22Rv1 (cell line): ENCODE results near the gene FXYD6.

Experiments
- H3K27ac ChIP-seq: fragments of 450-650 bp; 2 replicates; pipeline ENCODE4 v1.5.1; 2017
- ZFX ChIP-seq: fragments of 450-650 bp; IDR thresholded peaks from 2 replicates; pipeline ENCODE4 v1.6.1; 2017; ENCODE audit warnings: antibody characterized with exemption, borderline replicate concordance
- TF ChIP-seq, protein P1 (sequence below): fragments of 450-650 bp; IDR thresholded peaks from 2 replicates; pipeline ENCODE4 v1.5.1; 2017; ENCODE audit warnings: mild to moderate bottlenecking

FXYD6 gene

DNA sequence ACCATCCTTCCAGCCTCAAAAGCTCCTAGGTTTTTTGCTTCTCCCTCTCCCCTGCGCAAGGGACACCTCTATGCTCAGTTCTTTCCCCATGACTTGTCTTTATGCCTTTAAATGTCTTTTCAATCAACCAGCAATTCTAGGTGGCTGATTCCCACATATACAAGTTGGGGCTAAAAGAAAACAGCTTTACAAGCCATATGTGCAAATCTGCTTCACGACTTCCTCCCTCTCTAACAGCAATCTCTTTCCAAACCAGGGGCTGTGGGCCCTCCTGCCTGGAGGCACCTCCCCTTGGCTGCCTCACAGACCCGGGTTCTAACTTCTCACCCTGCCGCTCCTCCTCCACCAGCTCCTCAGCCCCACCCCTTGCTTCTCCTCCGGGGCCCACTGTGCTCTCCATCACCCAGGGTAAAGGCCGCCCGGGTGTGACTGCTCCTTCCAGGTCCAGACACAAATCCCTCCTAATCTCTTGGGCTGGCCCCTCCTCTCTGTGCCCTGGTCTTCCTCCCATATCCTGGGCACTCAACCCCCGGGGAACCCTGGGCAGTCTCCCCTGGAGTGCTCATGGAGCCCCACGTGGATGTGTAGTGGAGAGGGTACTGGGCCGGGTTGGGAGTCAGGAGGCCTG, 38.6 kb upstream of the FXYD6 start:
- no peak overlapping the region for H3K27ac ChIP-seq
- TF ChIP-seq, protein P1, sequence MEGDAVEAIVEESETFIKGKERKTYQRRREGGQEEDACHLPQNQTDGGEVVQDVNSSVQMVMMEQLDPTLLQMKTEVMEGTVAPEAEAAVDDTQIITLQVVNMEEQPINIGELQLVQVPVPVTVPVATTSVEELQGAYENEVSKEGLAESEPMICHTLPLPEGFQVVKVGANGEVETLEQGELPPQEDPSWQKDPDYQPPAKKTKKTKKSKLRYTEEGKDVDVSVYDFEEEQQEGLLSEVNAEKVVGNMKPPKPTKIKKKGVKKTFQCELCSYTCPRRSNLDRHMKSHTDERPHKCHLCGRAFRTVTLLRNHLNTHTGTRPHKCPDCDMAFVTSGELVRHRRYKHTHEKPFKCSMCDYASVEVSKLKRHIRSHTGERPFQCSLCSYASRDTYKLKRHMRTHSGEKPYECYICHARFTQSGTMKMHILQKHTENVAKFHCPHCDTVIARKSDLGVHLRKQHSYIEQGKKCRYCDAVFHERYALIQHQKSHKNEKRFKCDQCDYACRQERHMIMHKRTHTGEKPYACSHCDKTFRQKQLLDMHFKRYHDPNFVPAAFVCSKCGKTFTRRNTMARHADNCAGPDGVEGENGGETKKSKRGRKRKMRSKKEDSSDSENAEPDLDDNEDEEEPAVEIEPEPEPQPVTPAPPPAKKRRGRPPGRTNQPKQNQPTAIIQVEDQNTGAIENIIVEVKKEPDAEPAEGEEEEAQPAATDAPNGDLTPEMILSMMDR = no peak
- TF ChIP-seq ZFX = no peak

DNA sequence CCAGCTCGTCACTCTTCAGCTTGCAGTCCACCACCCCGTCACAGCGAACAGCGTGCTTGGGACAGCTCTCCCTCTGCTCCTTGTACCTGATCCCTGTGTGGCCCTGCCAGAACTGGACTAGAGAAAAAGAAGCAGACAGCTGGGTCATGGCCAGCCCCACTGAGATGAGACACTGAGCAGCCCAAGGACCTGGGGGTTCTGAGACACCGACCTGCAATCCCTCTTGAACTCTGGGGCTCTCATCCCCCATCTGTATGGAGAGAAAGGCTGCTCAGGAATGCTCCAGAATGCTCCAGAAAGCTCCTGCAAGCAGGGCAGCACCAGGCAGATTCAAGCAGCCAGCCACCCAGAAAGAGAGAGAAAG, 37.9 kb upstream of the FXYD6 start:
- TF ChIP-seq, protein P1 = no peak
- no peak for TF ChIP-seq ZFX
- no peak overlapping the region for H3K27ac ChIP-seq

DNA sequence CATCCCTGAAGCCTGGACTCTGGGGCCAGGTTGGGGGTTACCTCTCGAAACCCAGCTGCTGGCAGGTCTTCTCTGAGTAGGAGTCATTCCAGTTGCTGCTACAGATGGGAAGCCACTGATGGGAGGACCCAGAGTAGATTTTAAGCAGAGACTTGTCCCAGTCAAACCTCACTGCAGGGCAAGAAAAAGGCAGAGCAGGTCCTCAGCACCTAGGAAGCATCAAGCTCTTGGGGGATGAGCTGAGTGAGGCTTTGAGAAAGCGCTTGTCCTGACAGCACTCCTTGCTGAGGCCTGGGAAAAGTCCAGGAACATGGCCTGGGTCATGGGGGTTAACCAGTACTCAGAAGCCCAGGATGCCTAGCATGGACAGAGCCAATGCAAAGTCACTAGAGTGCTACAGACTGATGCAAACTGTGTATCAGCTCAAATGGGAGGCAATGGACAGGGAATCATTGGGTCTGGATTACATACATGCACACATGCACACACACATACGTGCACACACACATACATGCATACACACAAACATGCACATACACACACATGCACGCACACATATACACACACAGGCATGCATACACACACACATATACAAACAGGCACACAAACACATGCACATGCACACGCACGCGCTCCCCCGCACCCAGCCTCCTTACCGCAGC, 37.4 kb upstream of the FXYD6 start:
- TF ChIP-seq, protein P1 = no peak
- TF ChIP-seq ZFX = no peak
- H3K27ac ChIP-seq = no peak overlapping the region

DNA sequence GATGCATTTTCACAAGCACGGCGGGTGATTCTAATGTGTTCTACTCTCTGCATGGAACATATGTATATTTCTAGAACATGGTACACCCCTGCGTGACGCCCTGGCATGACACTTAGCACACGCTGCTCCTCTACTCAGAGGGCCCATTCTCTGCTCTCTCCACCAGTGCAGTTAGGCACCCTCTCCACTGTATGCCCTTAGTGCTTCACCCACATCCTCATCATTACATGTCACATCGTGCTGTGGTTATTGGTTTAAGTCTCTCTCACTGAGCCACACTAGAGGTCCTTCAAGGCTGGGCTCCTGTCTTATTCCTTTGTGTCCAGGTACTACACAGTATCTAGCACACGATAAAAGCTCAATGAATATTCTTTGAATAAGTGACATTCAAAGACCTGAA, 36.0 kb upstream of the FXYD6 start:
- TF ChIP-seq, protein P1 = no peak
- no peak for TF ChIP-seq ZFX
- no peak overlapping the region for H3K27ac ChIP-seq

DNA sequence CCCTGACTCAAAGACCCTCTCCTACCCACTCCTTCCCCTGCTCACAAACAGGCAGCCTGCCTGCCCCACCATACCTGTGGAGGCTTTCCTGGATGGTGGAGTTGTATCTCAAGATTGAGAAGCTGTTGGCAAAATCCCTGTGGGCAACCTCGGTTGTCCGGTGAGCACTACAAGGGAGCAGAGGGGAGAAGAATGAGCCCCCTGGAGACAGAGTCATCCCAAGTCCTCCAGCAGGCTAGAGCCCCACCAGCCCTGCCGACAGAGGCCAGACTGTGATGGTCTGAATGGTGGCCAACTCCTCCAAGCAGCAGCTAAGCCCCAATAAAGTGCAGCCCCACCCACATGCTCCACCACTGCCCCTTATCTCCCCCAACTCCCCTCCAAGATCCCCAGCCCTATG, 35.2 kb upstream of the FXYD6 start:
- TF ChIP-seq ZFX = no peak
- TF ChIP-seq, protein P1 = no peak
- H3K27ac ChIP-seq = no peak overlapping the region

DNA sequence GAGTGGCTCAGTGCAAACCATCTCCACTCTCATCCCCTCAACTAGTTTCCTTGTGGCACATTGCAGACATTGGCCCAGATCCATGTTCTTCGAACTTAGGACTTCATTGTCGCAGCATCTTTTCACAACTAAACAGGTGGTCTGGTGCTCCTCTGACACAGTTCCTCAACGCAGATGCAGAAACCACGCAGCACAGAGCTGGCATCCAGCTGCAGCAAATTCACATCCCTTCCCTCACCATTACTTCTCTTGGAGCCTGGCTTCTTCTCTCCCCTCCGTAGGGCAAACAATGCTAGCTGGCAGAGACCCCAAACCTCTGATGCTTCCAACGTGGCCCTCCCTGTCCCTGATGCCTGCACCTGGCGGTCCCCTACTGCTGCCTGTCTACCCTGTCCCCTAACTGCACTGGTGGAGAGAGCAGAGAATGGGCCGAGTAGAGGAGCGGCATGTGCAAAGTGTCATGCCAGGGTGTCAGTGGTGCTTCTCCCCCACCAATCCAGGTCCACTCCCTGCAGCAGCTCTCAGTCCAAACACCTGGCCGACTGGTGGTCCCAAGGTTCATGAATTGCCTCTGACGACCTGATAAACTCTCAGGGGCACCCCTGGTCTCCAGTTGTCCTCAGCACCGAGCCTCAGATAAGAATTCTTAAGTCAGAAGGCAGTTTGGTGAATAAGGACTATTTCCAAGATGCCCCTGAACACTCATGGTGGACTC, 34.6 kb upstream of the FXYD6 start:
- no peak for TF ChIP-seq ZFX
- TF ChIP-seq, protein P1 = no peak
- H3K27ac ChIP-seq = no peak overlapping the region

DNA sequence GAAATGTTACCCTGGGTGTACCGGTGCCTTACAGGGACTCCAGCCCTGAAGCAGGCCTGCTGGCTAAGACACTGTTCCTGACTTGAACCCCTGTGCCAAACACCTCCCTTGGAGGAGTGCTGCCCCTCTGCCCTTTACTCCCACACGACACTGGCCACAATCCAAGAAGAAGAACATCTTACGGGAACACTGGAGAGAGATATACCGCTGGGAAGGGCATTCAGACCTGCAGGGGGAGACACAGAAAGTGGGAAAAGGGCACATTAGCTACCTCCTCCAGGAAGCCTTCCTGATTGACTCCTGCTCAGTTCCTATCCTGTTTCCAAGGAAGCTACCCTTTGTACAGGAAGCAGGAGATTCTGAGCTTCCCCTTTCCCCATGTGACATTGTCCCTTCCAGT, 34.1 kb upstream of the FXYD6 start:
- H3K27ac ChIP-seq = no peak overlapping the region

More for the DNA sequence above, 34.1 kb upstream of the FXYD6 start:
- no peak for TF ChIP-seq ZFX
- TF ChIP-seq, protein P1 = no peak
